HG02588 (cell line): Measurements from ENCODE around the gene ARHGAP31.
A peak's percentile ranks its signal among the peaks of the same experiment; 100 is the strongest.
"Not testable (repeated sequence)": the region's sequence is repeated elsewhere in the genome, so short reads cannot be mapped to it uniquely, and the experiment has no call there.

Source experiments
- ATAC-seq: cut with Tn5 transposase; IDR thresholded peaks from one replicate; pipeline ENCODE4 v1.9.1; 2021; ENCODE audit warnings: mild to moderate bottlenecking, moderate library complexity; ENCODE audit not compliant: unreplicated experiment

The ARHGAP31 gene, protein sequence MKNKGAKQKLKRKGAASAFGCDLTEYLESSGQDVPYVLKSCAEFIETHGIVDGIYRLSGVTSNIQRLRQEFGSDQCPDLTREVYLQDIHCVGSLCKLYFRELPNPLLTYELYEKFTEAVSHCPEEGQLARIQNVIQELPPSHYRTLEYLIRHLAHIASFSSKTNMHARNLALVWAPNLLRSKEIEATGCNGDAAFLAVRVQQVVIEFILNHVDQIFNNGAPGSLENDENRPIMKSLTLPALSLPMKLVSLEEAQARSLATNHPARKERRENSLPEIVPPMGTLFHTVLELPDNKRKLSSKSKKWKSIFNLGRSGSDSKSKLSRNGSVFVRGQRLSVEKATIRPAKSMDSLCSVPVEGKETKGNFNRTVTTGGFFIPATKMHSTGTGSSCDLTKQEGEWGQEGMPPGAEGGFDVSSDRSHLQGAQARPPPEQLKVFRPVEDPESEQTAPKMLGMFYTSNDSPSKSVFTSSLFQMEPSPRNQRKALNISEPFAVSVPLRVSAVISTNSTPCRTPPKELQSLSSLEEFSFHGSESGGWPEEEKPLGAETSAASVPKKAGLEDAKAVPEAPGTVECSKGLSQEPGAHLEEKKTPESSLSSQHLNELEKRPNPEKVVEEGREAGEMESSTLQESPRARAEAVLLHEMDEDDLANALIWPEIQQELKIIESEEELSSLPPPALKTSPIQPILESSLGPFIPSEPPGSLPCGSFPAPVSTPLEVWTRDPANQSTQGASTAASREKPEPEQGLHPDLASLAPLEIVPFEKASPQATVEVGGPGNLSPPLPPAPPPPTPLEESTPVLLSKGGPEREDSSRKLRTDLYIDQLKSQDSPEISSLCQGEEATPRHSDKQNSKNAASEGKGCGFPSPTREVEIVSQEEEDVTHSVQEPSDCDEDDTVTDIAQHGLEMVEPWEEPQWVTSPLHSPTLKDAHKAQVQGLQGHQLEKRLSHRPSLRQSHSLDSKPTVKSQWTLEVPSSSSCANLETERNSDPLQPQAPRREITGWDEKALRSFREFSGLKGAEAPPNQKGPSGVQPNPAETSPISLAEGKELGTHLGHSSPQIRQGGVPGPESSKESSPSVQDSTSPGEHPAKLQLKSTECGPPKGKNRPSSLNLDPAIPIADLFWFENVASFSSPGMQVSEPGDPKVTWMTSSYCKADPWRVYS (N-terminal part only)

DNA sequence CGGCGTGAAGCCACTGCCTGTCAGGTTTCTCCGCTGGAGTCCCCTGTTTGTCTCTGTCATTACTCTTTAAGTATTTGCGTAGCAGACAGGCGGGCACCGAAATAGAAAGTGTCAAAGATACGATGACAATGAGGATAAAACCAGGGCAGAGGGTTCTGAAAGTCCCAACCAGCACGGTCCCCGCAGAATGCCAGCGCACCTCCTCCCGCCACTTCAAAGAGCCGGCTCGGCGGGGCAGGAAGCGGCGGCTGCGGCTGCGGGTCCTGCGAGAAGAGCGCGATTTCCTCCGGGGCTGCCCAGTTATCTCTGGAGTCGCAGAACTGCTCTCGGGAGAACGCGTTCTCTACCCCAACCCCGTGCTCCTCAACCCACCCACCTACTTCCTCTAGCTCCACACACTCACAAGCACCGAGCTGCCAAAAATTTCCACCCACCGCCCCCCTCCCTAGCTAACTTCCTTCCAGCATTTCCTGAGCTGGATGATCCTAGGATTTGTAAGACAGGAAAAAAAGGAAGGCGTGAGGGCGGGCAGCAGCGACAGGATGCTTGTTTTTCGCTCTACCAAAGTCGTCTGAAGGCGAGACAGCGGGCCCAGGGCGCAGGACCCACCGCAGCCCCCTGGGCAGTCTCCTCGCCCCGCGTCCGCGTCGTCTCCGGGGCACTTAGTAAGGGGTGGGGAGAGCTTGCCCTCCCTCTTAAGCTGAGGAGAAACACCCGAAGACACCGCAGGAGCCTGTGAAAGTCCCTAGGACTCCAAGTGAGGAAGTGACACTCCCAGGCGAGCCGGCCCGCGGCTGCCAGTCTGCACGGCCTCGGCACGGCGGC is at the start of gene ARHGAP31:
ARHGAP31 (plus strand) TSS at position 513 of the 825 bp plus-strand sequence. CDS start 522 bp downstream, outside the sequence.
- ATAC-seq, result peak; percentile 72

- no peak for ATAC-seq
Measured at GRCh38 chr3:119245778-119246177, 48.4 kb upstream of the ARHGAP31 start.

DNA sequence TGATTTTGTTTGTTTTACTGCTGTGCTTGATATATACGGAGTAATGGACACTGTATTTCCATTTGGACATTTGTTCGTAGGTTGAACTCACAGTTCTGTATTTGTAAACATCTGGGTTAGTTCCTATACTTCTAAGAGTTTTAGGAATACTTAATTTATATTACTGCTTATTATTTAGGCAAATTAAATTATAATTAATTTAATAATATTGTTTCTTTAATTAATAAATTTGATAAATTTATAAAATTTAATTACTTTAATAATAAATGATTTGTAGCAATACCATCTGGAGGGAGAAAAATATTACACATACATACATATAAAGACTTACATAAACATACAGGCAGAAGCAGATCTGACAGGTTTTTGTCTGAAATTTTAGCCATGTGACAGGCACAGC is 39.0 kb upstream of the ARHGAP31 start:
- no peak for ATAC-seq

DNA sequence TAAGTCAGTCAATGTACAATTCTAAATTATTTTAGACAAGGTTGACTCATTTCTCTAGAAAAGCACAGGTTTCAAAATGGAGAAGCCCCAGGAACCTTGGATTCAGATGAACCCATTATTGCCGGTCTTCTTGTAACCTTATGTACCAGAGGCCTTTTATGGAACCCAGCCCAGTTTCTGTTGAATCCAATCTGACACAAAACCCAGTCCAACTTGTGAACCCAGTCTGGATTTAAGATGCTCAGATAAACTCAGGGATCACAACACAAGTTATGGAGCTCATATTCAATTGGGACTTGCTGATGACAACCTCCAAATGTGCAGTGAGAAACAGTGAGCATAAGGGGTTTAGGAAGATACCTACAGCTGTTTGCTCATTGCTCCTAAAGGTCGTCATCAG is 37.1 kb upstream of the ARHGAP31 start:
- no peak for ATAC-seq

DNA sequence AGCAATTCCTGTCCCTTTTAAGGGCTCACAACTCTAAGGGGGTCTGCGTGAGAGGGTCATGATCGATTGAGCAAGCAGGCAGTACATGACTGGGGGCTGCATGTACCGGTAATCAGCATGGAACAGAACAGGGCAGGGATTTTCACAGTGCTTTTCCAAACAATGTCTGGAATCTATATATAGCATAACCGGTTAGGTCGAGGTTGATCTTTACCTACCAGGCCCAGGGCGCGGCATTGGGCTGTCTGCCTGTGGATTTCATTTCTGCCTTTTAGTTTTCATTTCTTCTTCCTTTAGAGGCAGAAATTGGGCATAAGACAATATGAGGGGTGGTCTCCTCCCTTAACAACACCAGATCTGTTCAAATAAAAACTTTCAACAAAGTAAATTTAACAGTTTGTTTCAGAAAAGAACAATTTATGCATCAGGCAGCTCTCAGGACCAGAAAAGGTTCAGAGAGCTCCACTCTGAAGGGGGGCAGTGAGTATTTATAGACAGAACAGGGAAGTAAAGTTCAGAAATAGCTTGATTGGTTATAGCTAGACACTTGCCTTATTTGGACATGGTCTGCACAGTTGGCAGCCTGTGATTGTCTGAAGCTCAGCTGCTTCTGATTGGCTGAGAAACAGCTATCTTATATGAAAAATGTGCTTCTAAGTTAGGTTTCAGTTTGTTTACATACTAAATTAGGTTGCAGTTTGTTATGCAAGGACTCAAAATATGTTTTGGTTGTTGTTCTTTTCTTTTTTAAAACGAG is 36.4 kb upstream of the ARHGAP31 start:
- ATAC-seq, result peak; percentile 71

DNA sequence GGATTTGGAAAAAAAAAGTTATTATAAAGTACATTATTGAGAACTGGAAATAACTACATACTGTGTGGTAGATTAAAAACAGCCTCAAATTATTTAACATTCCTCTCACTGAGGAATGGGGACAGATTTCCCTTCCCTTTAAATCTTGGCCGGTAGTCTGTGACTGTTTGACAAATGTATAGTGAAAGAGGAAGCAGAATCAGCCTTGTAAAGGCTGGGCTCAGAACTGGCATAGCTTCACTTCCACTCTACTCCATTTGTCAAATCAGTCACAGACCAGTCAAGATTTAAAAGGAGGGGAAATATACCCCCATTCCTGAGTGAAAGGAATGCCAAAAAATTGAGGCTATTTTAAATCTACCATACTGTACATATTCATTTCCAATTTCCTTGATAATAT is 35.3 kb upstream of the ARHGAP31 start:
- peak; percentile 88 for ATAC-seq

DNA sequence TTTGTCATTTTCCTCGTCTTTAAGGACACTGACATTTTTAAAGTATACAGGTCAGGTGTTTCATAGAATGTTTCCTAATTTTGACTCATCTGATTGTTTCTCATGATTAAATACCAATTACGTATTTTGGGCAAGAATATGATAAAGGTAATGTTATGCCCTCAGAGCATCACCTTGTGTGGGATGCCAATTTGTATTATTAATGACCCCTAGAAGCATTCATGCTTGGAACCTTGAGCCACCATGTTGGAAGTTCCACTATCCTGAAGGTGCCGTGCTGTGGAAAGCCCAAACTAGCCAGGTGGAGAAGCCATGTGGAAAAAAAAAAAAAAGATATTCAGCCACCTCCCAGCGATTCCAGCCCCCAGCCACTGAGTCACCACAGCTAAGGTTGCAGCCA is 34.4 kb upstream of the ARHGAP31 start:
- ATAC-seq, result no peak

DNA sequence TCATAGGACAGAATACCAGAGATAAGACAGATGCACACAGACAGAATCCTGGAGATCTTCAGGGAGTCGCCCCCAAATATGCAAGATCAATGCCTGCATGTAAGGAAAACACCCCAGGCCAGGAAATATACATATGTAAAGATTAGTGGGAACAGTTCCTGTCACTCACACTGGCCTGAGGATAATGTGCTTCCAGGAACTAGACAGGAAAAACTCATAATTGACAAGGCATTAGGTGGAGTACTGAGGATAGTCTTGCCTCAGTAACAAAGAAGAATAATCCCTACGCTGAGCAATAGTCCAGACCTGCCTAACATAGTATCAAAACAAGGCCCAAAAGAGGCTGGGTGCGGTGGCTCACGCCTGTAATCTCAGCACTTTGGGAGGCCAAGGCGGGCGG is 33.1 kb upstream of the ARHGAP31 start:
- ATAC-seq, result no peak

GRCh38 chr3:119270212-119270611 is 24.0 kb upstream of the ARHGAP31 start:
- ATAC-seq, result not testable (repeated sequence)

DNA sequence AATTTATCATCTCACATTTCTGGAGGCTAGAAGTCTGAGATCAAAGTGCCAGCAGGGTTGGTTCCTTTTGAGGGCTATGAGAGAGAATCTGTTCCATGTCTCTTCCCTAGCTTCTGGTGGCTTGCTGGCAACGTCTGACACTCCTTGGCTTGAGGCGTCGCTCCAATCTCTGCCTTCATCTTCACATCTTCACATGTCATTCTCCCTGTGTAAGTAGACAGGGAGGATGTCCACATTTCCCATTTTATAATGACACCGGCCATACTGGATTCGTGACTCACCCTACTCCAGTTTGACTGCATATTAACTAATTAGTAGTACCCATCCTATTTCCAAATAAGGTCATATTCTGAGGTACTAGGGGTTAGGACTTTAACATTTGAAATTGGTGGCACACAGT is 17.5 kb upstream of the ARHGAP31 start:
- ATAC-seq, result no peak

DNA sequence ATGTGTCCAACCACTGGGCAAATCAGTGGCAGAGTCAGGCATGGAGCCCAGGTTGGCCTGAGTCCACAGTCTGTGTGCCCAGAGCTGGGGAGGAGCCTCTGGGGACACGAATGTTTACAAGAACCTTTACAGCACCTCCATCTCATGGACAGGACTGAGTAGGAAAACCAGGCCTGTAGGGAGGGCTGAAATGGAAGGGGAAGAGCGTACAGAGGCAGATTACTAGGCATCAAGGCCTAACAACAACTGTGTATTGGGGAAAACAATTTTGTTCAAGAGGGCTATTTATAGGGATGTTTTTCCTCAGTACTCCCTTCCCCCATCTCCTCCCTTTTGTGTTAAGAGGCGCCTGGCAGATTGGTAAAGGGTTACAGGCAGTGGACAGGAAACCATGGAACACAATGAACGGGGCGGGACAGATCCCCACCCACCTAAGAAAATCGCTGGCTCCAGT is 15.1 kb upstream of the ARHGAP31 start:
- no peak for ATAC-seq

GRCh38 chr3:119279584-119280243 is 14.5 kb upstream of the ARHGAP31 start:
- no peak for ATAC-seq

GRCh38 chr3:119288669-119289403 is 5.3 kb upstream of the ARHGAP31 start:
- no peak for ATAC-seq

GRCh38 chr3:119289404-119289770 is 4.8 kb upstream of the ARHGAP31 start:
- ATAC-seq, result no peak

GRCh38 chr3:119290613-119291012 is 3.6 kb upstream of the ARHGAP31 start:
- no peak for ATAC-seq

GRCh38 chr3:119291062-119291700 is 3.0 kb upstream of the ARHGAP31 start:
- ATAC-seq, result no peak

DNA sequence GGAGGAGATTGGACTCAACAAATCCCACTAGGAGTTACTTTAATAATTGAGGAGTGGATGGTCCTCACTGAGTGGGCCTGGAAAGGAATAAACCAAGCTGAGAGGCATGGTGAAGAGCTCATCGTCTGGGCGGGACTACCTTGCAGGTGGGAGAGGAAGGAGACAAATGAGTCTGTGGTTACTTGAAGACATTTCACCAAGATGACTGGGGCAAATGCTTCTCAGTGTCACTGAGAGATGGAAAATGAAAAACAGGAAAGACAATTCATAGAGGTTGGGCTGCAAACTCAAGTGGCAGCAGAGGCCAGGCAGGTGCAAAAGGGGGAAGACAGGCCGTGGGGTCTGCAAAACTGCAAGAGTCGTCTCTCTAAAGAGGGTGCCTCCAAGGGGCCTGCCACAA is 1.5 kb upstream of the ARHGAP31 start:
- ATAC-seq, result no peak
